ENCODE data around the gene QRFP.
A peak's percentile ranks its signal among the peaks of the same experiment; 100 is the strongest.
"Not testable (repeated sequence)": the region's sequence is repeated elsewhere in the genome, so short reads cannot be mapped to it uniquely, and the experiment has no call there.

QRFP gene

DNA sequence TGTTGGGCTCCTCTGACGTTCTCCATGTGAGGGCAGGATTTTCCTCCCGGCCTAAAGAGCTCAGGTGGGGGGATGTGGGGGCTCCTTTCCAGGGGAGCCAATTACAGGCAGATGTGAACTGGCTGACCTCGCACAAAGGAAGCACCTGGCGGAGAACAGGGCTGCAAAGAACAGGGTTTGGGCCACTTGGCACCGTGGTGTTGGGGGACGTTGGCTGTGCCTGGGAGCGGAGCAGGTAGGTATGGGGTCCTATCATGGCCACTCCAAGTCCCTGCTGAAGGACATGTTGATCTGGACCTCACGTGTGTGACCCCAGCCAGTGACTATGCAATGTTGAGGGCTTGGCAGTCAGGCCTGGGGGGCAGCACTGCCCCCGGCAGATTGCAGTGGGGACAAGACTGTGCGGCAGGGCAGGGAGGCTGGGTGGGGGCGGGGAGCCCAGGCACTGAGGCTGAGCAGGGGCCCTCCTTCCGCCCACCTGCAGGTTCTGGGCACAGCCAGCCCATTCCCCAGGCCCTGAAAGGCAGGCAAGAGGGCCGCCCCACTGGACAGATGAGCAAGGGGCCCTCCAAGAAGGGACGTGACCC is 23.0 kb upstream of the QRFP start:
- DNase-seq (ENCODE audit: low spot score): no peak

DNA sequence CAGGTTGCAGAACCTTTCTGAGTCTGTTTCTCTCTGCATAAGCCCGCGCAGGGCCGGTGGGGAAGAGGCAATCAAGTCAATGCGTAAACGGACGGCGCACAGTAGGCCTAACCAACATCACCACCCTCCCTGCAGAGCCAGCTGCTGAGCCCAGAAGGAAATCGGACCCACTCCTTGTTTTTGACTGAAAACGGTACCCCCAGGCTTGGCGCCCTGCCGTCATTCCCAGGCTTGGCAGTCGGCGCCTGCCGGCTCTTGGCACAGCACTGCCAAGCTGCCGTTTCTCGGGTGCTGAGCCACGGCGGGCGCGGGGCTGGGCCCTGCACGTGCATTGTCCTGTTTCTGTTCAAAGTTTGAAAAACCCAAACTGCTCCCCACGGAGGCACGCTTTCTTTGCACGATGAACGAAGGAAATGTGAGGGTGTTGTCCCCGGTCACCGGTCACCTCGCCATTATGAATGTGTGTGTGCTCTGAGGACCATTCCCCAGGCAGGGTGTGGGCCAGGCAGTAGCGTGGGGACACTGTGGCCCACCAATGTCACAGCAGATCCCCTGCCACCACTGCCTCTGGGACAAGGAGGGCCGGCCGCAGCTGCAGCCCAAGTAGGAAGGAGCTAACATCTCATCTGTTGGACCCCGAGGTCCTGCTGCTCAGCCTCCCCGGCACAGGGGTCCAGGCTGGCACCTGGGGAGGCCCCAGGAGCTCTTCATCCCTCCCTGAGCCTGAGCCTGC is 22.4 kb upstream of the QRFP start:
- DNase-seq (ENCODE audit: low spot score): peak; percentile 74

DNA sequence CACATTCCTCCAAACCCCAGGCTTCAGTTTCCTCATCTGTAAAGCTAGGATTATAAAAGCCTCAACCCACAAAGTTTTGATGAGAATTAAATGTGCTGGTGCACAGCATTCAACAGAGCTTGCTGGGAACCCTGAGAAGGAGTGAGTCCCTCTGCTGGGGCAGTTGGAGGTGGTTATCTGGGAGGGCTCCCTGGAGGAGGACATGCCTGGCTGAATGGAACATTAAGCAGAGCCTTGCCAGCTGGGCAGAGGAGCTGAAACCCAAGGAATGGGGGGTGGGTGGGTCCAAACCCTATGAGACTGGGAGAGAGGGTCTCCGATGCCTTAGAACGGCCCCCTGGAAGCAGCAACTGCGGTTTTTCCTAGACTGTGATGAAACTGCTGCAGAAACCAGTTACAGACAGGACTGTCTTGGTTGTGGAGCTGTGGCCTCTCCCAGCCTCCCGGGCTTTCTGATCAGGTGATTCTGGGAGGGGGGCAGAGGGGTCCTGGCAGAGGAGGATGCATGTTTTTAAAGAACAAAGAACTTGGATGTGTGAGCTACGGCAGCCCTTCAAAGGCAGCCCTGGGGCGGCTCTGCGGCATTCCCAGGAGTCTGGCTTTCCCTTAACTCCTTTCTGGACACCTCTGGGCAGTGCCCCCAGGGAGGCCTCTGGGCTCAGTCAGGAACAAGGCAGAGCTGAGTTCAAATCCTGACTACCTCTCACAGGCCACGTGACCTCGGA is 21.7 kb upstream of the QRFP start:
- no peak for DNase-seq (ENCODE audit: low spot score)

DNA sequence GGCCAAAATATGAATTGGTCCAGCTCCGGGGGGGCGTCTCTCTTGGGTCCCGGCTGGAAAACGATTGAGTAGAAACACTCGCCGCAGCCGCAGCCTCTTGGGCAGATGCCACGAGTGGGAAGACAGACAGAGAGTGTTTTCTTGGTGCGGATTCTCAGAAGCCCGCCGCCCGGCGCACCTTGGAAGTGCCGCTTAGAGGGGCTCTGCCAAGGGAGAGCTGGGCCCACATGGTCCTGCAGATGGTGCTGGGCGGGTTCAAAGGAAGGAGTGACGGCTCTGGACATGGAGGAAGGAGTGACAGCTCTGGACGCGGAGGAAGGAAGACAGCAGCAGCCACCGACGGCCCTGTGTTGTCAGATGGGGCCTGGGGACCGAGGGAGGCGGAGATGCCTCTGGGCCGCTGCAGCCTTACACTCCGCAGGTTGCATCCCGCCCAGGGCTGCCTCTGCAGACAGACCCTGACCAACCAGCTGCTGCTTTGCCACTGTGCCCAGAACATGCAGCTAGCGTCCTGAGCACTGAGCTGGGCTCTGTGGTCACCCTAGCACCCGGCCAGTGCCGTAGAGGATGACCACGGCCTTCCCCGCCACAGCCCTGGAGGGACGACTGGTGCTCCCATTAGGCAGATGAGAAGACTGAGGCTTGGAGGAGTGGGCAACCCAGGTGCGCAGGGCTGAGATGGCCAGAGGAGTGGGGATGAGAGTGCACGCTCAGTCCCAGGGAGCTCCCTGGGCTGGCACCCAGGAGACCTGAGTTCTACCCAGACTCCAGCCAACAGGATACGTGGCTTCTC is 20.8 kb upstream of the QRFP start:
- DNase-seq (ENCODE audit: low spot score): no peak

DNA sequence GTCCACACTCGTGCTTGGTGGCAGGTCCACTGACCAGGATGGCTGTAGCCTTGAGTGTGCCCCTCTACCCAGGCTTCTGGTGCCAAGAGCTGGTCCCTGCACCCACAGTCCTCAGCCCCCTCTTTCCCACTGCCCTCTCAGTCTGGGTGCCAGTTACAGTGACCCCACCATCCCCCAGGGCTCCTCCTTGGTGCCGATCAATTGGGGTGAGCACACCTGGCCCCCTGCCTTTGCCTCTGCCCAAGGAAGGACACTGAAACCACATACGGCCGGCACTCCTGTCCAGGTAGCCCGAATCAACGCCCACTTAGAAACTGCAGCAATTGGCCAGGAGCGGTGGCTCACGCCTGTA is 18.5 kb upstream of the QRFP start:
- no peak for DNase-seq (ENCODE audit: low spot score)

DNA sequence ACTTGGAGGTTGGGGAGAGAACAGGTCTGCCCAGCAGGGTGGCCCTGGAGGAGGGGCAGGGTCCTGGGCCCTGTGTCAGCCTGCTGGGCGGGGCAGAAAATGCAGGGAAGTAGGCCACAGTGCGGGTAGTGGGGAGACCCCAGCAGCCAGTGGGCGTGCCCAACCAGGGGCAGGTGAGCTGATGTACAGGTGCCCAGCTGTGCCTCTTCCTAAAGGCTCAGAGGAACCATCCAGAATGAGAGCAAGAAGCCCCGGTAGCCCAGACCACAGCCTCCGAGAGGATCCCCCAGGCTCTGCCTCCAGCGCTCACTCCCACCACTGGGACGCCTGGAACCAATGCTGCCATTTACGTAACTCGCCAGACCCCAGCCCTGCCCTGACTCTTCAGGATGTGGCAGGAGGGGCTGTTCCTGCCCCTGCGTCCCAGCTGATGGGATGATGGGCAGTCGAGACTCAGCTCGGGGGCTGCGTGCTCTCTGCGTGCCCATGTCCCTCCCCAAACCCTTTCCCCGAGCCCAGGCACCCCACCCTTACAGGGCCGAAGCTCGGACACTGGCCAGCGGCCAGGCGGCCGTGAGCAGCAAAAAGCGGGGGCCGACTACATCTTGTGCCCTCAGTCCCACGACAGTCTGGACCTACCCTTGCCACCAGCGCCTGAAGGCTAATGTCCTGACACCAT is 17.9 kb upstream of the QRFP start:
- DNase-seq (ENCODE audit: low spot score): no peak

DNA sequence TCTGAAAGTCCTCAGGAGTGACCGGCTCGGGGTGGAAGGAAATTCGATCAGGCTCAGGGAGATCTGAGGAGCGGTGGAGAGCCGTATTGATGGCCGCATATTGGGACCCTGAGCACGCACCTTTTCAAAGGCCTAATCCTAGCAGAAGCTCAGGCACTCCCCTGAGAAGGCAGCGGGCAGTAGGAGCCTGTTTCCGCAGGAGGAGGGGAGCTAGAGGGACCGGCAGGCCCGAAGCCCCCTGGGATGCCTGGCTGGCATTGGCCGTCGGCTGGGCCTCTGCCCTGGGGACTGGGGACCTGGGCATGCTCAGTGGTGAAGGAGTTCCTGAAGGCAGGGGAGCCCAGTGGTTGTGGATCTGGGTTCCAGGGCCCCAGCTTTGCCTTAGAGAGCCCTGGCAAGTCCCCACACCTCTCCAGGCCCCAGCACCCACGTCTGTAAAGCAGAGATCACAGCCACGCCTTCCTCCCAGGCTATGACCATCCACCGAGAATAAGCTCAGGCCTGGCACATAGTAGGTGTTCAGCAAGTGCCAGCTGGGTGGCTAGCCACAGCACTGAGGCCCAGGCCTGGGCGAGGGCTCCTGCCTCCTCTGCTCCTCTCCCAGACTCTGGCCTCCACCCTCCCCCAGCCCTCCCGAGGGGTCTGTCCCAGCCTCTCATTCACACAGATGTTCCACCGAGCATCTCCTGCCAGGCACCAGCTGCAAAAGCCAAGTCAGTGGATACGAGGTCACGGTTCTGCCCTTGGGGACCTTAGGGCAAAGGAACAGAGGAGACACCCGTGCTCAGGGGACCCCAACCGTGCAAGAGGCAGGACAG is 17.2 kb upstream of the QRFP start:
- DNase-seq (ENCODE audit: low spot score): no peak

DNA sequence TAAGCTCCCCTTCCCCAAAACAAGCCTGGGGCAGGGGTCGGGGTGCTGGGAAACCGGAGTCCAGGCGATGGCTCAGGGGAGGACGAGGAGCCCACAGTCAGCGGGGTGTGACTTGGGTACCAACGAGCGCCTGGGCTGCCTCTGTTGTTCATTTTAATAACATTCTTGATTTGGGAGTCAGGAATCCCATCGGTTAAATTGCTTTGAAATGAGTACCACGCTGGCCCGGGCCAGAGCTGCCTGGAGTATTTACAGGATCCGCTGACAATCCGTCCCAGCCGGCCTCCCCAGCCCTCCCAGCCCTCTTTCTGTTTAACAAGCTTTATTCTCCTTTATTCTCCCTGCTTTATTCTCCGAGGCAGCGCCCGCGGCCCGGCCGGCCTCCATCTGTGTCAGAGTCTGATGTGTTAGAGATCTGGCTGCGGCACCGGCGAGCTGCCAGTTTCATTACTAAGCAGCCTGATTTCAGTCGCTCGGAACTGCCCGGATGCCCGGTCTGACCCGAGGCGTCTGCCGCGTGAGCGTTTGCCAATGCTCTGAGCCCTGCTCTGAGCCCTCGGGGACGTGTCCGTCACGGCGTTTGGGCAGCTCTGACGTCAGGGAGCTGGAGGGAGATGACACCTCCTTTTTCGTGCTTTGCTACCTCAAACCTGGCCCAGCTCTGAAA is 16.5 kb upstream of the QRFP start:
- DNase-seq (ENCODE audit: low spot score): peak; percentile 52

DNA sequence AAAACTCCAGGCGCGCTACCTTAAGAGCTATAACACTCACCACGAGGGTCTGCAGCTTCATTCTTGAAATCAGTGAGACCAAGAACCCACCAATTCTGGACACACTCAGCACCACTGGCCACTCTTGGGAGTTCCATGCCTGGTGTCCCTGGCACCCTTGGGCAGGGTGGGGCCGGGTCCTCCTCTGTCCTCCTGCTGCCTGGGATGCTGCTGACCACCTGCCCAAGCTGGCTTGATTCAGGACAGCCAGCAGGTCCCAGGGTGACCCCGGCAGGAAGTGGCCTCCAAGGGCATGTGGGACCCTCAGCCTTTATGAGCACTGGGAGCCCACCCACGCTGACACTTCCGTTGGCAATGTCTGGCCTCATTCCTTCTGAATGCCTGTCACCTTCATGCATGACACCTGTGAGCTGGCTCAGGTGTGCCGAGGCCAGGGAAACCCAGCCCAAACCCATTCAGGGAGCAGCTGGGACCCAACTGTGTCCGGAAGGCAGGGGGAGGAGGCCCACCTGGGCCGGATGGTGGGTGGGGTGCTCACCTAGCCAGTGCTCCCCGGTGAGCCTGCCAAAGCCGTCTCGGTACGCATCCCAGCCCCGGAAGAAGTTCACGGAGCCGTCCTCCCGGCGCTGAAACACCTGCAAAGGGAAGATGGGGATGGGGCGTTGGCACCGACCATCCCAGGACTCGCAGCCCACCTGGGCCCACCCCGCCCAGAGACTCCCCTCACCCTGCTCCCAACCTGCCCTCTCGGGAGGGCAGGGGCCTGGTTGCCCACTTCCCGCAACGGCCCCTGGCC is 14.8 kb upstream of the QRFP start:
- DNase-seq (ENCODE audit: low spot score): no peak

DNA sequence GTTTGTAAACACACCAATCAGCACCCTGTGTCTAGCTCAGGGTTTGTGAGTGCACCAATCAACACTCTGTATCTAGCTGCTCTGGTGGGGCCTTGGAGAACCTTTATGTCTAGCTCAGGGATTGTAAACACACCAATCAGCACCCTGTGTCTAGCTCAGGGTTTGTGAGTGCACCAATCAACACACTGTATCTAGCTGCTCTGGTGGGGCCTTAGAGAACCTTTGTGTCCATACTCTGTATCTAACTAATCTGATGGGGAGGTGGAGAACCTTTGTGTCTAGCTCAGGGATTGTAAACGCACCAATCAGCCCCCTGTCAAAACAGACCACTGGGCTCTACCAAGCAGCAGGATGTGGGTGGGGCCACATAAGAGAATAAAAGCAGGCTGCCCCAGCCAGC is 14.1 kb upstream of the QRFP start:
- DNase-seq (ENCODE audit: low spot score): not testable (repeated sequence)

DNA sequence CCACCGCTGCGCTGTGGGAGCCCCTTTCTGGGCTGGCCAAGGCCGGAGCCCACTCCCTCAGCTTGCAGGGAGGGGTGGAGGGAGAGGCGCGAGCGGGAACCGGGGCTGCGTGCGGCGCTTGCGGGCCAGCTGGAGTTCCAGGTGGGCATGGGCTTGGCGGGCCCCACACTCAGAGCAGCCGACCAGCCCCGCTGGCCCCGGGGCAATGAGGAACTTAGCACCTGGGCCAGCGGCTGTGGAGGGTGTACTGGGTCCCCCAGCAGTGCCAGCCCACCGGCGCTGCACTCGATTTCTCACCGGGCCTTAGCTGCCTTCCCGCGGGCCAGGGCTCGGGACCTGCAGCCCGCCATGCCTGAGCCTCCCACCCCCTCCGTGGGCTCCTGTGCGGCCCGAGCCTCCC is 13.4 kb upstream of the QRFP start:
- not testable (repeated sequence) for DNase-seq (ENCODE audit: low spot score)

DNA sequence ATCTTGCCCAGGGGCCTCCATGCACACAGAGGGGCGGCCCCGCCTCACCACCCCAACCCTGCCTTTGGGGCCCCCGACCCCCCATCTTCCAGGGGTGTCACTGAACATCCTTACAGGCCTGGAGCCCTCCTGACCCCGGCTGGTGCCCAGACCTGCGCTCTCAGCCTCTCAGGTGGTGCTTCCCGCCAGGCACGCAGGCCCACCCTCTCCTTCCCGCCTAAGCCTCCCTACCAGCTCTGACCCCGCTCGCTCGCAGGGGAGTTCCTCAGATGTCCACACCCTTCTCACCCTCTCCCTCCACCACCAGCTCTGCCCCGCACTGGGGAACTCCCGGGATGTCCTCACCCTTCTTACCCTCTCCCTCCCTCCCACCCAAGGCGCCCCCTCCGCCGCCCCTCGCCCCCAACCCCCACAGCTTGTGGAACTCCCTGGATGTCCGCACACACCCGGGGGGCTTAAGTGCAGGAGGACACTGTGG is 12.3 kb upstream of the QRFP start:
- no peak for DNase-seq (ENCODE audit: low spot score)

DNA sequence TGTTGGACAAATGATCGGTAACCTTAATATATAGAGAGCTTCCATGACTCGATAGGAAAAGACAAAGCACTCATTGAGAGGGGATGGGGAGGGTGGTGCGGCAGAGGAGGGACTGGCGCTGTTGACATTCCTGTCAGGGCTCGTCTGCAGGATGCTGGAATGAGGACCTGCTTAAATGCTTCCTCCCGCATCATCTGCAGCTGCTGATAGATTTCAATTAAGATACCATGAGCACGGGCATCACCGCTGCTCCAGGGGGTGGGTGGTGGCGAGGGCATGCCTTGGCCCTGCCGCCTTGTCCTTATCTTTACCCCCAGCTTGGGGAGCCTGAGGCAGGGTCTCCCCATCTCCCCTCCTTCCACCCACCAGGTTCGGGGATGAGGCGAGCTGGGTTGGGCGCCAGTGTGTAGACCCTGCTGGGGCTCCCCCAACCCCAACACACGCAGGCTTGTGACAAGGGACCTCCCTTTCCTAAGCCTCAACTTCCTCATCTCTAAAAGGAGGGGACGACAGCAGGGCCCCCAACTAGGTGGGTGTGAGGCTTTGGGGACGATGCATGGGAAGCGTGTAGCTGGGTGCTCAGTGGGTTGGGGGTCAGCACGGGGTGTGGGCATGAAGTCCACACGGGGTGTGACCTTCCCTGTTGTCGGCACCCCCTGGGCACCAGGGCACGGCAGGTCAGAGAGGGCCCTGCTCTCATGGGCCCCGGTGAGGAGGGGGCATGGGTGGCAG is 11.7 kb upstream of the QRFP start:
- DNase-seq (ENCODE audit: low spot score): no peak

DNA sequence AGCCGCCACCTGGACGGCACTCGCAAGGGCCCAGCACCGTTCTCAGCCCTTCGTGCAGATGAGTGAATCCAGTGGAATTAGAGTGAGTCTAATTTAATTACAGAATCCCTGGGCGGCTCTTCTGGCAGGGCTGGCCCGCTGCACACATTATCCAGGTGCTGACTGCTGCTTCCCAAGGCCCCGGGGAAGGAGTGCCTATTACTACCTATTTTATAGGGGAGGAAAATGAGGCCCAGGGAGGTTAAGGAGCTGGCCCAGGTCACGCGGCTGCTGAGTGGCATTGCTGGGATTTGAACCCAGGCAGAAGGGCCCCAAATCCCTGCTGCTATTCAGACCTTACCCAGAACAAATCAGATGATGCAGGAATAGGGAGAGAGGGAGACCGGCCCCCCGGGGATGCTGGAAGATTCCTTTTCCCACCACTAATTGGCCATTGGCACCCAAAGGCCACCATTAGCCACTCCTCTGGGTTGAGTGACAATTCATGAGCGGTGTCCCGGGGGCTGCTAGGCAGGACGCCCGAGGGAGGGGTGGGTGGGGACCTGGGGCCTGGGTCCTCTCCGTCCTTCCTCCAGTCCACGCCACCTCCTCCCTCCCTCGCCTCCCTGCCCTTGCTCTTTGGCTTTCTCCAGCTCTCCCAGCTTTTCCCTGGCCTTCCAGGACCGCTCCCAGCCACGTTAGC is 10.3 kb upstream of the QRFP start:
- no peak for DNase-seq (ENCODE audit: low spot score)

DNA sequence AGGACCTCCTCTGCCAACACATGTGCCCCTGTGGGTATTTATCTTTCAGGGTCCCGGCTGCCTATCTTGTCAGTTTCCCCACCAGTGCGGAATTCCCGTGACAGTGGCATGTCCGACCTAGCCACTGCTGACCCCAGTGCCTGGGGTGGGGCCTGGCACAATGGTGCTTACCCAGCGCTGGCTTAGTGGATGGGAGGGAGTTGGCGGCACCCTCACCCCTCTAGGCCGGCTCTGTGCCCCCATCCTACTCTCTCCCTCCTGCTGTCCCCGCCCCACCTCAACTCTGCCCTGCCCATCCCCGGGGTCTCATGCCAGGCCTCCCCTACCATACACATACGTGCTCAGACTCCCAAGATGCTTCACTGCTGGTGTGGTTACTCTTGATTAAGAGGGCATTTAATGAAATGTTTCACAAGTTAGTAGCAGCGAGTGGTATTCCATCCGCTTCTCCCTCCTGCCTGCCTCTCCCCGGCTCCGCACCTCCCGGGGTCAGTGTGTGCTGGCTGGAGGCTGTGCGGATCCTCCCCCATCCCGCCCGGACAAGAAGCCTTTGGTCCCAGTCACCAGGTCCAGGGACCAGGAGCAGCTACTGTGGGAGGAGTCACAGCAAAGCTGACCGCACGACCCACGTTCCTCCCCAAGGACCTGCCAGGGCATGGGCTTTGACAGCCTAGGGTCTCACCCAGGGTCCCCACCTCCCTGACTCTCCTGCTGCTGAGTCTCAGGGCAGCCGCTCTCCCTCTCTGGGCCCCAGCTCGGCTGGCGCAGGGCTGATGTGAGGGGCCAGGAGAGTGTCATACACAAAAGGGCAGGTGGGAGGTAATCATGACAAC is 9.5 kb upstream of the QRFP start:
- no peak for DNase-seq (ENCODE audit: low spot score)

DNA sequence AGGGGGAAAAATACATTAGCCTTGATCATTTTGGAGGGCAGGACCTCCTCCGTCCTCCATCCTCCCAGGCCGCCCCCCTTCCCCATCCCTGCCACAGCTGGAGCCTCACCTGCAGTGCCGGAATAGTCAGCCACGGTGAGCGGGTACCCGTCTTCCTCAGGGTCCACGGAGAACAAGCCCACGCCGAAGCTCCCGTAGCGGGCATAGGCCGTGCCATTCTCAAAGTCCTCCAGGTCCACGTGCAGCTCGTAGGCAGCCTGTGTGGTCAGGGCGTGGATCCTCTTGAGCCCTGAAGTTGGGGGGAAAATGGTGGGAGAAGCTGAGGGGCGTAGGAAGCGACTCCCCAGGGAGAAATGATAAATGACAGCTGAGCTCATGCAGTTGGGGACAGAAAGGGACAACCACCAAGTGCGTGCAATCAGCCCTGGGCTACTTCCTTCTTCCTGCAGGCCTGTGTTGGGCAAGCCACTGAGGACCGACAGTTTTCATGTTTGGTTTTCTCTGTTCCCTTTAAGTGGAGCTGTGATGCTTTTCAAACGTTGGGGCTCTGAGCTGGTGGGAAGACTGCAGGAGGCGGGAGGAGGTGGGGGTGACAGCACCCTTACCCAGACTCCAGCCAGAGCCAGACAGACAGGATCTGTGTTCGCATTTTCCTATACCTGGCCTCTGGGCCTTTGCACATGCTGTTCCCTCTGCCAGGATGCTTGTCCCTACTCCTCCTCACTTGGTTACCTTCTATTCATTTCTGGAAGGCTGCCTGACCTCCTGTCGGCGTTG is 8.7 kb upstream of the QRFP start:
- DNase-seq (ENCODE audit: low spot score): no peak
